SU-DHL-6 (cell line): ENCODE measurements around the gene TRPM3.

Source experiments
- H2AFZ ChIP-seq: fragments of 200-600 bp; sonication (generic); 2 replicates; pipeline ENCODE4 v1.6.1; 2014; ENCODE audit warnings: low read depth, mild to moderate bottlenecking, moderate library complexity, mixed read lengths, antibody characterized with exemption, low read length; ENCODE audit not compliant: severe bottlenecking
- H3F3A ChIP-seq: fragments of 200-600 bp; shearing (Covaris generic); 2 replicates; pipeline ENCODE4 v1.6.0; 2016; ENCODE audit warnings: antibody characterized with exemption, mild to moderate bottlenecking; ENCODE audit not compliant: insufficient read depth
- H3K27ac ChIP-seq: fragments of 200-600 bp; sonication (generic); 2 replicates; pipeline ENCODE4 v1.5.1; 2016; ENCODE audit warnings: low read depth, mild to moderate bottlenecking, low read length, moderate library complexity, mixed read lengths
- H3K27me3 ChIP-seq: fragments of 200-600 bp; sonication (generic), shearing (Covaris generic); 2 replicates; pipeline ENCODE4 v1.6.0; 2014; ENCODE audit warnings: mild to moderate bottlenecking, low read length
- H3K36me3 ChIP-seq: fragments of 200-600 bp; sonication (generic); 2 replicates; pipeline ENCODE4 v1.6.1; 2014; ENCODE audit warnings: mild to moderate bottlenecking, low read length, mixed read lengths
- H3K4me2 ChIP-seq: fragments of 300-600, 200-600 bp; shearing (Covaris generic), sonication (generic); 2 replicates; pipeline ENCODE4 v1.6.0; 2014; ENCODE audit warnings: low read length, low read depth, mild to moderate bottlenecking; ENCODE audit not compliant: poor library complexity, severe bottlenecking
- H3K4me3 ChIP-seq: fragments of 200-600 bp; sonication (generic); 2 replicates; pipeline ENCODE4 v1.5.1; 2014; ENCODE audit warnings: antibody characterized with exemption, low read length, mild to moderate bottlenecking, mixed read lengths; ENCODE audit not compliant: insufficient read depth, poor library complexity, severe bottlenecking
- H3K79me2 ChIP-seq: fragments of 200-600 bp; sonication (generic); 2 replicates; pipeline ENCODE4 v1.6.1; 2014; ENCODE audit warnings: mild to moderate bottlenecking, low read length, moderate library complexity; ENCODE audit not compliant: insufficient read depth
- H3K9ac ChIP-seq: fragments of 200-600 bp; sonication (generic); 2 replicates; pipeline ENCODE4 v1.7.0; 2014; ENCODE audit warnings: mild to moderate bottlenecking, low read length
- H3K9me2 ChIP-seq: fragments of 200-600 bp; sonication (generic); replicated peaks from 2 replicates; pipeline ENCODE4 v1.6.1; 2014; ENCODE audit warnings: low read length; ENCODE audit not compliant: insufficient read depth
- H3K9me3 ChIP-seq: fragments of 200-600 bp; sonication (generic); 2 replicates; pipeline ENCODE4 v1.6.1; 2014; ENCODE audit warnings: low read length, mixed read lengths; ENCODE audit not compliant: insufficient read depth
- H4K20me1 ChIP-seq: fragments of 200-600 bp; sonication (generic); 2 replicates; pipeline ENCODE4 v1.6.1; 2014; ENCODE audit warnings: low read depth, mild to moderate bottlenecking, antibody characterized with exemption, low read length, moderate library complexity, mixed read lengths
- EZH2phosphoT487 ChIP-seq: fragments of 200-600 bp; sonication (generic), shearing (Covaris generic); conservative IDR thresholded peaks from 2 replicates; pipeline ENCODE4 v1.6.1; 2018; ENCODE audit warnings: mild to moderate bottlenecking, antibody characterized with exemption, low read length, moderate library complexity, mixed read lengths
- TF ChIP-seq, protein P1 (sequence below): fragments of 200-600 bp; sonication (generic); IDR thresholded peaks from one replicate; pipeline ENCODE4 v1.5.1; 2017; ENCODE audit warnings: antibody characterized with exemption, mild to moderate bottlenecking, low read length, moderate library complexity; ENCODE audit not compliant: insufficient read depth, poor library complexity, severe bottlenecking

The TRPM3 gene

GRCh38 chr9:70641631-70642030 is 479.8 kb downstream of the TRPM3 start:
- H3K79me2 ChIP-seq = no peaks in the 10 kb centered on the region
- H3K4me3 ChIP-seq = no peak overlapping the region
- H3F3A ChIP-seq = no peaks in the 10 kb centered on the region
- no peaks in the 10 kb centered on the region for H4K20me1 ChIP-seq
- H3K36me3 ChIP-seq = no peaks in the 10 kb centered on the region
- no peaks in the 10 kb centered on the region for H3K9me2 ChIP-seq
- H3K4me2 ChIP-seq = no peak overlapping the region
- H2AFZ ChIP-seq = no peak overlapping the region
- H3K27me3 ChIP-seq = no peaks in the 10 kb centered on the region
- no peak overlapping the region for H3K27ac ChIP-seq
- no peaks in the 10 kb centered on the region for H3K9me3 ChIP-seq
- no peak overlapping the region for H3K9ac ChIP-seq
- TF ChIP-seq EZH2phosphoT487 = no peak
- TF ChIP-seq, protein P1, sequence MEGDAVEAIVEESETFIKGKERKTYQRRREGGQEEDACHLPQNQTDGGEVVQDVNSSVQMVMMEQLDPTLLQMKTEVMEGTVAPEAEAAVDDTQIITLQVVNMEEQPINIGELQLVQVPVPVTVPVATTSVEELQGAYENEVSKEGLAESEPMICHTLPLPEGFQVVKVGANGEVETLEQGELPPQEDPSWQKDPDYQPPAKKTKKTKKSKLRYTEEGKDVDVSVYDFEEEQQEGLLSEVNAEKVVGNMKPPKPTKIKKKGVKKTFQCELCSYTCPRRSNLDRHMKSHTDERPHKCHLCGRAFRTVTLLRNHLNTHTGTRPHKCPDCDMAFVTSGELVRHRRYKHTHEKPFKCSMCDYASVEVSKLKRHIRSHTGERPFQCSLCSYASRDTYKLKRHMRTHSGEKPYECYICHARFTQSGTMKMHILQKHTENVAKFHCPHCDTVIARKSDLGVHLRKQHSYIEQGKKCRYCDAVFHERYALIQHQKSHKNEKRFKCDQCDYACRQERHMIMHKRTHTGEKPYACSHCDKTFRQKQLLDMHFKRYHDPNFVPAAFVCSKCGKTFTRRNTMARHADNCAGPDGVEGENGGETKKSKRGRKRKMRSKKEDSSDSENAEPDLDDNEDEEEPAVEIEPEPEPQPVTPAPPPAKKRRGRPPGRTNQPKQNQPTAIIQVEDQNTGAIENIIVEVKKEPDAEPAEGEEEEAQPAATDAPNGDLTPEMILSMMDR = no peak

GRCh38 chr9:70641031-70641430 is 480.4 kb downstream of the TRPM3 start:
- Histone ChIP-seq H3F3A (no peaks in the 10 kb centered on the region), H3K9me3 (no peaks in the 10 kb centered on the region), H3K27ac (no peak overlapping the region), H3K79me2 (no peaks in the 10 kb centered on the region), H3K36me3 (no peaks in the 10 kb centered on the region), H3K4me2 (no peak overlapping the region), H2AFZ (no peak overlapping the region), H4K20me1 (no peaks in the 10 kb centered on the region), H3K4me3 (no peak overlapping the region), H3K9ac (no peak overlapping the region), H3K27me3 (no peaks in the 10 kb centered on the region), H3K9me2 (no peaks in the 10 kb centered on the region)
- TF ChIP-seq, protein P1 = no peak
- TF ChIP-seq EZH2phosphoT487 = no peak

DNA sequence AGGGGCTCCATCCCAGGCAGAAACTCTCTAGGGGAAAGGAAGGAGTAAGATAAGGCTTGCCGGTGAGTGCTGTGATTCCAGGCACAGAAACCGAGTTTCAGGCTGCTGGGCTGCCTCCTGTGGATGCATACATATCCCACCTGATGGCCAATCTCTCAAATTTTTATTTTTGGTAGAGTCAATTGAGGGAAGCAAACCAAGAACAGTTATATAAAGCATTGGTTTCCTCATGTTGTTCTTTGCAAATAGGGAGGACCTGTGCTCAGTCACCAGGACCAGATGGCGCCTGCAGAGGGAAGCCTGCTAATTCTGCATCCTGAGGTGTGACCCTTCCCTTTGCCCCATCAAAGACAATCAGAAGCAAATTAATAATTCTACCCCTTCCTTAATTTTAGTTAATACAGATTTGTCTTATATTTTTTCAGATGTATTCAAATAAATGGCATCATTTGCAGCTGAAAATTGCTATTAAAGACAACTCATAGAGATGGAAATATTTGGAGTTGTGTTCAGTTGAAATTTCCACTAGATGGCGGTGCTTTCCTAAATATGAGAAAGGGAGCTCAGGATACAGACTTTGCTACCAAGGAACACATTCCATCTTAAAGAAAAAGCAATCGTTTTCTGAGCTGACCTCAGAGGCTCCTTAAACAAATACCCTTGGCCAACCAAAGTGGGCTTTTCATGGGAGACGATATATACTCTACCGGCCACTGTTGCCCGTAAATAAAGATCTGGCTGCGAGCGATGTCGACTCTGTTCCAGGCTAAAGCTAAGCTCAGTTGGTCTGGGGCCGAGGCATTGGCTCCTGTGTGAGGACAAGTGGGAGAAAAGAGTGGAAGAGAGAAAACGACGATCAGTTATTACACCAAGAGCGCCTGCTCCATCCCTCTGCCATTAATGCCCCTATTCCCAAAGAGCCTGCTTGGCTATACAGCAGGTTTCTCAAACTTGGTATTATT is 481.3 kb downstream of the TRPM3 start:
- Histone ChIP-seq H3K79me2 (no peaks in the 10 kb centered on the region), H4K20me1 (no peaks in the 10 kb centered on the region), H3K9me2 (no peaks in the 10 kb centered on the region), H3K27me3 (no peaks in the 10 kb centered on the region), H3K27ac (no peak overlapping the region), H3K36me3 (no peaks in the 10 kb centered on the region), H3K4me3 (no peak overlapping the region), H3K4me2 (no peak overlapping the region), H3F3A (no peaks in the 10 kb centered on the region), H3K9me3 (no peaks in the 10 kb centered on the region), H3K9ac (no peak overlapping the region), H2AFZ (no peak overlapping the region)
- TF ChIP-seq EZH2phosphoT487 = no peak
- TF ChIP-seq, protein P1 = peak; percentile 37
